Esophagus squamous epithelium (tissue), 4 donors: ENCODE data around the gene LMTK2.

Experiments used
- POLR2A ChIP-seq, 4 donors: fragments of 450-650 bp; IDR thresholded peaks; one replicate each; pipeline ENCODE4 v1.6.1; 2017; ENCODE audit warnings: antibody characterized with exemption in 4 of 4, mild to moderate bottlenecking in 4 of 4, moderate library complexity in 3 of 4
- TF ChIP-seq, protein P1 (sequence below), 6 experiments: fragments of 450-650 bp in 4 of 6; fragments of 200-600 bp in 2 of 6; sonication (generic) in 2 of 6; IDR thresholded peaks; one replicate each; pipeline ENCODE4 v1.5.1; 2016 to 2019; ENCODE audit warnings: antibody characterized with exemption in 6 of 6, mild to moderate bottlenecking in 4 of 6, moderate library complexity in 4 of 6

DNA sequence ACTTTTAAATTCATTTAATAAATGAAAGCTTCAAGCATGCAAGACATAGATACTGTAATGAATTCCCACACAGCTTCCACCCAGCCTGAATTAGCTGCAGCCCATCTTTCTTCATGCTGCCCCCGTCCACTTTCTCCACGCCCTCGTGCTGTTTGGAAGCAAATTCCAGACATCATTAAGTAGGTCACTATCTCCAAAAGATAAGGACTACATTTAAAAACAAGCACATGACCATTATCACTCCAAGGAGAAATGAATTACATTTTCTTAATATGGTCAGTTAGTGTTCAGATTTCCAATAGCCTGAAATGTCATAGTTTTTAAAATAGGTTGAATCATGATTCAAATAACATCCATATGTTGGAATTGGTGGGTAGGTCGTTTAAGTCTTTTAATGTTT, 24.3 kb downstream of the LMTK2 start:
- TF ChIP-seq, protein P1, sequence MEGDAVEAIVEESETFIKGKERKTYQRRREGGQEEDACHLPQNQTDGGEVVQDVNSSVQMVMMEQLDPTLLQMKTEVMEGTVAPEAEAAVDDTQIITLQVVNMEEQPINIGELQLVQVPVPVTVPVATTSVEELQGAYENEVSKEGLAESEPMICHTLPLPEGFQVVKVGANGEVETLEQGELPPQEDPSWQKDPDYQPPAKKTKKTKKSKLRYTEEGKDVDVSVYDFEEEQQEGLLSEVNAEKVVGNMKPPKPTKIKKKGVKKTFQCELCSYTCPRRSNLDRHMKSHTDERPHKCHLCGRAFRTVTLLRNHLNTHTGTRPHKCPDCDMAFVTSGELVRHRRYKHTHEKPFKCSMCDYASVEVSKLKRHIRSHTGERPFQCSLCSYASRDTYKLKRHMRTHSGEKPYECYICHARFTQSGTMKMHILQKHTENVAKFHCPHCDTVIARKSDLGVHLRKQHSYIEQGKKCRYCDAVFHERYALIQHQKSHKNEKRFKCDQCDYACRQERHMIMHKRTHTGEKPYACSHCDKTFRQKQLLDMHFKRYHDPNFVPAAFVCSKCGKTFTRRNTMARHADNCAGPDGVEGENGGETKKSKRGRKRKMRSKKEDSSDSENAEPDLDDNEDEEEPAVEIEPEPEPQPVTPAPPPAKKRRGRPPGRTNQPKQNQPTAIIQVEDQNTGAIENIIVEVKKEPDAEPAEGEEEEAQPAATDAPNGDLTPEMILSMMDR (IDR thresholded peaks at IDR 0.05): no peak
- TF ChIP-seq POLR2A (IDR thresholded peaks at IDR 0.05): no peak
